Mesenteric fat pad (tissue), 1 donor: Measurements from ENCODE around the gene CORO1C. TPM values are rescaled to one million over a fixed set of nuclear protein-coding genes. Genes with fewer than 3 reads are reported as not detected.

ENCODE experiments used
- DNase-seq: peaks from one replicate; pipeline ENCODE4 v3.0.0-alpha.2; 2020; ENCODE audit warnings: low spot score
- total RNA-seq: library from RNA; stranded (reverse); fragmentation: NEBNext Ultra II Directional; extraction: Animal tissue kit (Norgen Biotek cat#: 25700); gene quantifications from one replicate; pipeline ENCODE4 v1.2.1, GENCODE V29; 2021
- donor health status: DM: yes; HTN: yes; CAD: no.

Gene CORO1C
- total RNA-seq, 1 donor from 2014 or later, result 241 TPM

DNA sequence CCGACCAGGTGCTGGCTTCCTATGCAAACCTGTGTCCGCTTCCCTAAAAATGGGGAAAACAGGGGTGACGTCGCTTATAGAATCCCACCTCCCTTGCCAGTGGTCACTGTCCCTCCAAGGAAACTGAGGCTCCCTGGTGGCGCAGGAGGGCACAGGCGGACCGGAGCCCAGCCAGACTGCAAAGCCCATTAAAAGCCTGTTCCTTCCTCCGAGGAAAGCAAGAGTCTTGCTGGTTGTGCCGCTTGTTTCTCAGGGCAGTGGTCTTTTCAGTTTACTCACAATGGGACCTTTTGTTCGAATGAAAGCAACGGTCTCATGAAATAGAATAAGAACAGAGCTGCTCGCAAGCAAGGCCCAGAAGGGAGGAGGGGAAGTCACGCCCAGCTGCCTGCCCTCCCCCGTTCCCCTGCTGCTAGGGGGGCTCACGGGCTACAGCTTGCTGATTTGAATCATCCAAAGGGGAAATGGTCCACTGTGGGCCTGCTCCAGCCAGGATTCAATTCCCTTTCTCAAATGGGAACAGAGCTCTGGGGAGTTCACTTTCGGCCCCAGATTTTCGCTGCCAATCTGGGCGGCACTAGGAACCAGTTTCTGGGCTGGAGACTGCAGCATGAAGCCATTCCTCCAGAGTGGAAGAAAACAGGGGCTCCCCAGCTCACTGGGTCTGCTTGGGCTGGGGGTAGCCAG lies 93.0 kb downstream of the CORO1C start:
- DNase-seq, result no peak

DNA sequence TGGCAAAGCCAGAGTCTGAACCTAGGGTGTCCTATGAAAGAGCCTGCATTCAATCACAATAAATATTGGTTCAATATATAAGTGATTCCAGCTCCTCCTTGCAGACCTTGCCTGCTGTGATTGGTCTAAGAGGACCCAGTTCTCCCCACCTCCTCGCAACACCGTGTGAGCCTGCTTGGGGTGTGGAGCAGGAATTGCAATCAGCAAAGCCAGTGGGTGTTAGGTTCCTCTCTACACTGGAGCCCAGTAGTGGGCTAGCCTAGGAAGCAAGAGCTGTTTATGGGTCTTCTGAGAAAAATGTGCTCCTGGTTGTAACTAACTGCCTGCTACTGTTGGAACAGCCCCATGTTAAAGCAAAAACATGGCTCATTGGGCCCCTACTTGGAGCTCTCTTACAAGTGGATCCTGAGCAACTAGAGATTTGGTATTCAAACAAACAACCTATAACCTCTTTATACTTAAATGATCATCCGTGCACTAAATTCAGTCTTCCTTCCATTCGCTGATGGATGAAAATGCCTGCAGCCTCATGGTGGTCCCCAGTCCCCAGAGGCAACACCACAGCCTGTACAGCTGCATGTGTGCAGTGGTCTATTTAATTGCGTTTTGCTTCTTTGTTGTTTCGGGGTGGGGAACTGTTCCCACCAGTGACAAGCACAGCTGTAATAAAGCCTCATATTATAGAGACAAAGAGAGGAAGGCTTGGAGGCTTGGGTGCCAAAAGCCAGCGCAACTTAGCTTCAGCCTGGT lies 93.9 kb downstream of the CORO1C start:
- DNase-seq, result peak; percentile 64

DNA sequence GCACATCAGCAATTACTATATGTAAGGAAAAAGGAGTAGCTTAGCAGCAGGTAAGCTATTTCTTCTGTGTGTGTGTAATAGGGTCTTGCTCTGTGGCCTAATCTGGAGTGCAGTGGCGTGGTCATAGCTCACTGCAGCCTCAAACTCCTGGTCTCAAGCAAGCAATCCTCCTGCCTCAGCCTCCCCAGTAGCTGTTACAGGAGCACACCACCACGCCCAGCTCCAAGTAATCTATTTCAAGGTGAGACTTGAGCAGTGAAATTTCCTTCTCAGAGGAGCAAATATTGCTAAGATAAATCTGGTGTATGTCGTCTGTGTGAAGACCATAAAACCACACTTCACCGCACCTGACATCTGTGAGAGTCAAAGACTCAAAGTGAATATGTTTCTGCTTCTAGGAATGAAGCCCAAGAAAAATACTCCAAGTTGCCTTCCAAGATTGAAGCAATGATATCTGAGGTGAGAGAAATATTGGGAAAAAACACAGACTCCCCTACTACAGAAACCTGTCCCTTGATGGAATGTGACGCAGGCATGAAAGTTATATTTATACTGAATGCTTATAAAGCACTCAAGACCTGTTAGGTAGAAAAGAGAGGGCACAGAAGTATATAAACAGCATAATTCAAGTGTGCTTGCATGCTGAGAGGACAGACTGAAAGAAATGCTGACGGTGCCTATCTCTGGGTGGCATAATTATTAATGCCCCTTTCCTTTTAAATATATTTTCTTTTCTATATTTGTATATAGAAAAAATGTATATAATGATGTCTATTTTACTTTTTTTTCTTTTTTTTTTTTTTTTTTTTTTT lies 95.1 kb downstream of the CORO1C start:
- no peak for DNase-seq

DNA sequence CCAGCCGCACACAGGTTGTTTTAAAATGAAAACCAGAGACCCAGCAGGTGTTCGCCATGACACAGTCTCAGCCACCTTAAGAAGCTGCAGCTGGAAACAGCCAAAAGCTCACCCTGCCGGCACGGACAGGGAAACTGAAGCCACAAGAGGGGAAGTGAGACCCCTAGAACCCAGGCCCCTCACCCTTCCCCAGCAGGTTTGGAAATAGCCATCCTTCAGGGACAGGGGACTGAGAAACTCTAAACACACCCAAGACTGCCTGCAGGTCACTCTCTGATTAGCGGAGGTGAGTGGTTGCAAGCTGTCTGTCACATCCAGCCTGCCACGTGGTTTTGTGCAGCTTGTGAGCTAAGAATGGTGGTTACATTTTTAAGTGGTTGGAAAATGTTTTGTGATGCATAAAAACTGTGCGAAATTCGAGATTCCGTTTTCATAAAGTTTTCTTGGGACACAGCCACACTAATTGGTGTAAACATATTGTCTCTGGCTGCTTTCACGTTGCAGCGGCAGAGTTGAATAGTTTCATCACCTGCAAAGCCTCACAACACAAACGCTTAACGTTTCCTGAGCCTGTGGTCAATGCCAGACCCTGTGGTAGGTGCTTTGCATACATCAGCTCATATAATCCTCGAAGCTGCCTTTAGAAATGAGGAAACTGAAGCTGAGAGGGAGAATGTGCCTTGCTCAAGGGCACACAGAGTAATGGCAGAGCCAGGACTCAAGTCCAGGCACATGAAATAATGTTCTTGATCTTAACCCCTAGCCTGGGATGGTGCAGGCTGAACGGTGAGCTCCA lies 95.9 kb downstream of the CORO1C start:
- no peak for DNase-seq

DNA sequence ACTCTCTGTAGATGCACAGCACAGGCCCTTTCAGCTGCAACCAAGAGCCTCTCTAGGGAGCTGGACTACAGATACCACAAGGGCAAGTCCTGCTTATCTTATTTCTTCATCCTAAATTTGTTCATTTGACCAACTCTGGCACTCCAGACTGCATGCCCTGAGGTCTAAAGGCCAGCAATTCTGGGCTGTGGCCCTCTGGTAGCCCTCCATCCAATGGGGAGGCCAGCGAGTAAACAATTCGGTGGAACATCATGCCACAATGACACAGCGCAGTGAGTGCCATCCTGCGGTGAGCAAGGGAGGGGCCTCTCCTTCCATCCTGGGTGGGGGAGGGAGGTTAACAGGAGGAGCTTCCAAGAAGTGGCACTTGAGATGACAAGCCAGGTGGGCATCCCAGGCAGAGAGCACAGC lies 97.0 kb downstream of the CORO1C start:
- DNase-seq, result peak; percentile 81

DNA sequence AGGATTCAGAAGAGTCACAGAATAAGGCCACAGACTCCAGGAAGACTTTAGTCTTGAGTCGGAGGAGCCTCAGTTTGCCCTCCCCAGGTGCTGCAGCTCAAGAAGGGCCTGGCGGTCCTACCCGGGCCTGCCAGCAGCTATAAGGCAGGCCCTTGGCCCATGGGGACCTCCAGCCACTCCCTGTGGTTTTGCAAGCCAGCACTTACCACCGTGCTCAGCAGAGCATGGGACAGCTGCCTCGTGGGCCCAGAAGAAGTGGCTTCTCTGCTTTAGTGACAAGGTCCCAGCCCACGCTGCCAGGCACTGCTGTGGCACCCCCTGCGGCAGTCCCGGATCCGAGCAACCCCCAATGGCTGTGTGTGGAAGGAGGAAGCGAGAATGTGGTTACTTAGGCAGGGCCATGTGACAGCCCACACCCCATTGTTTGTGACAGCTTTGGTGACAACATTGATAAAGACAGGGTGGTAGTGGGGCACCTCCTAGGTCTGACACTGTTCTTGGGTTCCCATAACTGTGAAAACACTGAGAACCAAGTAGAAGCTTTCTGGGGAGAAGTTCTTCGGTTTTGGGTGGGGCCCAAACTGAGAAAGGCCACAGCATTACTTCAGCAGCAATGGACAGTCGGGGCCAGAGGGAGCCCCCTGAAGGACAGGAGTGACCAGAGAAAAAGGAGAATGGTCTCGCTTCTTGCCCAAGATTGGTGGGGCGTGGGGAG lies 97.6 kb downstream of the CORO1C start, which contains the start of gene SELPLG:
Gene SELPLG (minus strand): TSS at position 361 of the 715 bp plus-strand sequence. CDS start 9,587 bp downstream, outside the sequence.
- peak; percentile 65 for DNase-seq

DNA sequence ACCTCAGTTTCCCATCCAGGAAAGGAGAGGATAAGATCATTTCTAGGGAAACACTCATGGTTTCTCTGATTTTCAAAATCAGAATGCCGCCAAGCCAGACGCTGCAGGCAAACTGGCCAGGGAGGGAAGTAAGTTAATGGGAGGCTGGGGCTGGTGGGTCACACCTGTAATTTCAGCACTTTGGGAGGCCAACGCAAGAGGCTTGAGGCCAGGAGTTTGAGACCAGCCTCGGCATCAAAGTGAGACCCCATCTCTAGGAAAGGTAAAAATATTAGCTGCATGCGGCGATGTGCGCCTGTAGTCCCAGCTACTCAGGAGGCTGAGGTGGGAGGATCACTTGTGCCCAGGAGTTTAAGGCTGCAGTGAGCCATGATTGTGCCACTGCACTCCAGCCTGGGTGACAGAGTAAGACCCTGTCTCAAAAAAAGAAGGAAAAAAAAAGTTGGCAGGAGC lies 98.2 kb downstream of the CORO1C start:
- DNase-seq, result peak; percentile 77

DNA sequence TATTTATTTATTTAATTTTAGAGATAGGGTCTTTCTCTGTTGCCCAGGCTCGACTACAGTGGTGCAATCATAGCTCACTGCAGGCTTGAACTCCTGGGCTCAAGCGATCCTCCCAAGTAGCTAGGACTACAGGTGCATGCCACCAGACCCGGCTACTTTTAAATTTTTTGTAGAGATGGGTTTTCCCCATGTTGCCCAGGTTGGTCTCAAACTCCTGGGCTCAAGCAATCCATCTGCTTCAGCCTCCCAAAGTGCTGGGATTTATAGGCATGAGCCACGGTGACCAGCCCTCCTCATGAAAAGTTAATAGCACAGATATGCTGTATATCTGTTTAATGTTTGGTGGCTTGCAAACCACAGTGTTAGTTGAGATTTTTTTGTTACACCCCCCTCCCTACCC lies 100.1 kb downstream of the CORO1C start:
- DNase-seq, result peak; percentile 33

DNA sequence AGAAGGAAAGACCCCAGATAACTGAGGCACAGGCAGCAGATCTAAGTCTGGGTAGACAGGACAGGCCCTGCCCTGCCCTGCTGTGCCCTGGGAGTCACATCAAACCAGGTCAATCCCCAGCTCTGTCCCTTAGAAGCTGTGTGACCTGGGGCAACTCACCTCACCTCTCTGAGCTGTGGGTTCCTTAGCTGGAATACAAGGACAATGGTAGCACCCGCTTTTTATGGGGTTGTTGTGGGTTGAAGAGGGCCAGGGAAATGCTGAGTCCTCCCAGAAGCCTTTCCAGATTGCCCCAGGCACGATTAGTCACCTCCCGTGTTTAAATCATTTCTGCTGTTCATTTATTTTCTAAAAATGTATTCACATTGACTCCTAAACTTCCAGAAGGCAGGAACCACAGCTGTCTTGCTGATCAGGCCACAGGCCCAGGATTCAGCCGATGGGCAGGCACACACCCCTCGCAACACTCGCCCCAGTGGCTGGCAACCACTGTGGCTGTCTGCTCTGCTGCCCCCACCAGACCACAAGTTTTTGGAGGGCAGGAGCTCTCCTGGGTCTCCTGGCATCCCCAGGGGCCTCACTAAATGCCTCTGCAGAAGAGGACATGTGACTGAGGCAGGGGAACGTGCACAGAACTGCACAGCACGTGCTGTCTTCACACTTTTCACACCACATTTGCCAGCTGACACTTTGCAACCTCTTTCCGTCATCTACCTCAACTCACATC lies 100.7 kb downstream of the CORO1C start:
- DNase-seq, result peak; percentile 88

DNA sequence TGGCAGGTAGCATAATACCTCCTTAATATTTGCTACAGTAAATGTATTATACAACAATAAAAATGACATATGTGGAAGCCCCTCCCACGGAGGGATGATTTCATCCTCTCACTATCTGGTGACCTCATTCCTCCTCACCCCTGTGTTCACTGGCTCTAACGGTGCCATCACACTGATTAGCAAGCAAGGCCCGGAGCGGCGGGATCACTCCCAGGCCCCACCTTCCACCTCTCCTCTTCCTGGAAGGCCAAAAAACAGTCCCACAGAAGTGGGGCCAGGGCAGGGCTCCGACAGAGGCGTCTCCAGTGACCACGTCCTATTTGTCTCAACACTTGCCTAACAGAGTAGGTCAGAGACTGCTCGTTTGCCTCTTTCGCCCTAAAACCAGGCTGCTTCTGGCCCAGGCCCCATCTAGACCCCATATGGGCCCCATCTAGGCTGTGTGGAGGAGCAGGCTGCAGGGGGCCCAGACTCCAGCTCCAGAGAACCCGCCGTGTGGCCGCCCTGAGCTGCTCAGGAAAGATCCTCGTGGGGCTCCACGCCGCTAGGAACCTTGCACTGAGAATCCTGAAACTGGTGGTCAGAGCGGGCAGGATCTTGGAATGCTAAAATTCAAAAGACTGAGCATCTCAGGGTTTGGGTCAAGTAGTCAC lies 101.4 kb downstream of the CORO1C start:
- no peak for DNase-seq

DNA sequence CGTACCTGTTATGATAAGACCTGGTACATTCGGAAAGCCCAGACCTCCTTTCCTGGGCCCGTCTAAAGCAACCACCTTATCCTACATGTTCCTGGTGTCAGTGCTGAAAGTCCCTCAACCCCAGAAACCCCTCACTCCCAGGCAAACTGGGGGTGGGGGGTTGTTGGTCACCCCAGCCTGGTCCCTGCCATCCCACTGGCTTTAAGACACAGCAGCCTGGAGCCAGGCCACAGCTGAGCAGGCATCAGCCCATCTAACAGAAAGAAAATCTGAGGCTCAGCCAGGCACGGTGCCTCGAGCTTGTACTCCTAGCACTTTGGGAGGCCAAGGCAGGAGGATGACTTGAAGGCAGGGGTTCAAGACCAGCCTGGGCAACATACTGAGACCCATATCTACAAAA lies 102.2 kb downstream of the CORO1C start:
- DNase-seq, result no peak

DNA sequence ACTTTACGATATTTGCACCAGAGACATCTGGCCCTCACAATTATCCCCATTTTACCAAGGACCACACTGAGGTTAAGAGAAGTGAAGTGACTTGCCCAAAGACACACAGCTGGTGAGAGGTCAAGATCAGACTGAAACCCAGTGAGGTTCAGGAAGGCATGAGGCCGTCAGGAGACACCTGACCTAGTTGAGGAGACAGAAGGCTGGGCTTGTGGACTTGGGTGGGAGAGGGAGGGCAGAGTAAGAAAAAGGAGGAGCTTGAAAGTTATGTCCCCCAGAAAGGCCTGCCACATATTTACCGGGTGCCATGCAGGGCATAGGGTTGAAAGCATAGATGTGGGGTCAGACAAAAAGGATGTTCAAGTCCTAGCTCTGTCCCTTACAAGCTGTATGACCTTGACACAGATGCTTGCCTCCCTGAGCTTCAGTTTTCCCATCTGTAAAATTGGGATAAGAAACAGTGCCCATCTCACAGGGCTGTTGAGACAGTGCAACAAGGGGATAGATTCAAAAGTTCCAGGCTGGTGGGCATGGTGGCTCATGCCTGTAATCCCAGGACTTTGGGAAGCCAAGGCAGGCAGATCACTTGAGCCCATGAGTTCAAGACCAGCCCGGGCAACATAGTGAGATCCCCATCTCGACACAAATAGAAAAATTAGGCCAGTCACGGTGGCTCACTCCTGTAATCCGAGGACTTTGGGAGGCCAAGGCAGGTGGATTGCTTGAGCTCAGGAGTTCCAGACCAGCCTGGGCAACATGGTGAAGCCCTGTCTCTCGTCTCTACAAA lies 104.0 kb downstream of the CORO1C start:
- no peak for DNase-seq

DNA sequence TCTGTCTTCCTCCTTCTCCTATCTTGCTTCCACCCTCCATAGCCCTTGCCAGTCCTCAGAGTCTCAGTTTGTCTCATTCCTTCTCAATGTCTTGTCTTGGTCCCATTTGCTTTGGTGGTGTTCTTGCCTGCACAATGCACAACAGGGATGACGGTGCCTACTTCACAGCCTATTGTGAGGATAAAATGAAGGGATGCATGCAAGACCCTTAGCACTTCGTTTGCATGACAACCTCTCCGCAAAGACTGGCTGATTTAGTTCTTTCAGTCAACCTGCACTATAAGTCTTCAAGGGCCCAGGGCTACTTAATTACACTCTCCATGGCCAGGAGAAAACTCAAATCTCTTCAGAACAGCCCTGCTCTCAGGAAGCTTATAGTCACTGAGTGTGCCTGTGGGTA lies 106.1 kb downstream of the CORO1C start:
- no peak for DNase-seq

DNA sequence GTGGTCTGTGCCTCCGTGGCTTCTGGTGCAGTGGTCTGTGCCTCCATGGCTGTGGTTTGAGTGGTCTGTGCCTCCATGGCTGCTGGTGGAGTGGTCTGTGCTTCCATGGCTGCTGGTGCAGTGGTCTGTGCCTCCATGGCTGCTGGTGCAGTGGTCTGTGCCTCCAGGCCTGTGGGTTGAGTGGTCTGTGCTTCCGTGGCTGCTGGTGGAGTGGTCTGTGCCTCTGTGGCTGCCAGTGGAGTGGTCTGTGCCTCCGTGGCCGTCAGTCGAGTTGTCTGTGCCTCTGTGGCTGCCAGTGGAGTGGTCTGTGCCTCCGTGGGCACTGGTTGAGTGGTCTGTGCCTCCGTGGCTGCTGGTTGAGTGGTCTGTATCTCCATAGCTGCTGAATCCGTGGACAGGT lies 107.7 kb downstream of the CORO1C start:
- no peak for DNase-seq

DNA sequence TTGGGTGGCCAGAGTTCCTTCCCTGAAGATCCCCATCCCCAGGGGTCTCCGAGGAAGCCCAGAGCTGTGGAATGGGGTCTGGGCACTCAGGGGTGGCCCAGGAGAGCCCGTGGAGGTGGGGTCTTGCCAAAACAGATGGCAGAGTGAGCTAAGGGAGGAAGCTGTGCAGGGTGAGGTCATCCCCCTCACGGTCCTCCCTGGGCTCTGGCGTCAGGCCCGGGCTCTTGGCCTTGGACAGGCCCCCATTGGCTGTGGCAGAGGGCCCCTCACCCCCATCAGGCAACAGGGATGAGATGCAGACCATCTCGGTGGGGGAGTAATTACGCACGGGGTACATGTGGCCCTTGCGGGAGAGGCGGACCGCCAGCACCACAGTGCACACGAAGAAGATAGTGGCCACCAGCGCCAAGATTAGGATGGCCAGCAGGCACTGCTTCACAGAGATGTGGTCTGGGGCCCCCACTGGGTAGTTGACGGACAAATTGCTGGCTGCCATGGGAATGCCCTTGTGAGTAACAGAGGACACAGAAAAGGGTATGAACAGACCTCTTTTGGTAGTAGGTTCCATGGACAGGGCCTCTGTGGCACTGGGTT lies 108.3 kb downstream of the CORO1C start:
- no peak for DNase-seq

DNA sequence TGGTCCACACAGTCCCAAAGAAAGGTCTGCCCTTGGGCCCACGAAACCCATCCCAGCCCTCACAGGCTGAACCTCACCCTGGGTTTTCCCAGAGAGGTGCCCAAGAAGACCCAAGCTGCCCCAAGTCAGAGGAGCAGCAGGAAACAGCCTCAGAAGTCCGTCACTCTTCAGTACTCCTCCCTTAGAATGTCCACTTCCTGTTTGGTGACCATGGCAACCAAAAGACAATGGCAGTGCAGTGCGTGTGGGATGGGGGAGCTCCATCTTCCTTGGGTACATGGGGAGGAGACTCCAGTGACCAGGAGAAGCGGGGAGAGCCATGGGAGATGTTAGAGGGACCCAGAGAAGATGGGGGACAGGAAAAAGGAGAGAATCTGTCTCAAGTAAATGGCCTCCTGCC lies 108.9 kb downstream of the CORO1C start:
- DNase-seq, result no peak

DNA sequence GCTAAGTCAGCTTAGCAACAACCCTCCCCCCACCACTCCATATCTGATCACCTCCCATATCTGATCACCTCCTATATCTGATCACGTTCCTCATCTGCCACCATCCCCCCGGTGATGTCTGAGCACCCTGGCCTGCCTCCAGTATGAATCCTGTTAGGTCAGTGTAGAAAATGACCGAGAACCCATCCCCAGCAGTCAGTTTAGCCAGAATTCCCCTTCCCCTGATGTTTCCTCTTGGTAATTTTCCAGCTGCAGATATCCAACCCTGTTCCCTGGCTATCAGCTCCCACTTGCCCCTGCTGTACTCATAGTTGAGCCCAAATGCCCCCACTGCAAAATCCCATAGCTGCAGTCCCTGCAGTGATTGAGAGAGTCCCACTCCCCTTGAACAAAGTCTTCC lies 110.2 kb downstream of the CORO1C start:
- no peak for DNase-seq
